Fibroblast of the conjunctiva (primary cell): ENCODE measurements around the gene C10orf143.
A peak's percentile ranks its signal among the peaks of the same experiment; 100 is the strongest.
"Not testable (repeated sequence)": the region's sequence is repeated elsewhere in the genome, so short reads cannot be mapped to it uniquely, and the experiment has no call there.

ENCODE experiments used
- DNase-seq: peaks from one replicate; pipeline ENCODE4 v3.0.0-alpha.2; 2010; ENCODE audit warnings: low read depth

C10orf143 gene

DNA sequence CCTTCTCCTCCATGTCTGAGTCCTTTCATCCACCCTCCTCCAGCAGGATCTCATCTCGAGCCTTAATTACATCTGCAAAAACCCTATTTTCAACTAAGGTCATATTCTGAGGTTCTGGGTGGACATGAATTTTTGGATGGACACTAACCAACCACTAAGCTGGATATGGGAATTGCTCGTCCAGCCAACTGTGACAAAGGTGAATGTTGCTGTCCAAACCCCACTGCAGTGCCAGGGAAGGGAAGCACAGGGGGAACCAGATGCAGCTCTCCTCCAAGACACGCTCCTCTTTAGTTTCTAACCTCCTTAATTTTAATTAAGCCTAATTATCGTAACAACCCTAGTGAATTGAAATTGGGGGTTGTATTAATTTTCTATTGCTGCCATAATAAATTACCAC, 81.4 kb downstream of the C10orf143 start:
- DNase-seq, result no peak

DNA sequence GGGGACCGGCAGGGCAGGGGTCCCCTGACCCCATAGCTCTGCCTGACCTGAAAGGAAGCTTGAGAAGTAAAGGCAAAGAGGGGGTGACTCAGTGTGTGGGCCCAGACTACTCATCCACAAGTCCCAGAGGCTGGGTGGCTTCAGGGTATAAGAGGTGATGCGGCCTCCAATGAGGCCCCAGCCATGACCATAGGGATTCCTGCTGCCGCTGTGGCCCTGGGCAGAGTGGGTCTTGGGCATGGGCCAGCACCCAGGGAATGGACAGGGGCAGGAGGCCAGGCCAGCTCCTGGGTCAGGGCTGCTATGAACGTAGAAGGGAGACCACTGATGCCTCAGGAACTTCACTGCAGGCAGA, 82.2 kb downstream of the C10orf143 start:
- DNase-seq, result no peak

DNA sequence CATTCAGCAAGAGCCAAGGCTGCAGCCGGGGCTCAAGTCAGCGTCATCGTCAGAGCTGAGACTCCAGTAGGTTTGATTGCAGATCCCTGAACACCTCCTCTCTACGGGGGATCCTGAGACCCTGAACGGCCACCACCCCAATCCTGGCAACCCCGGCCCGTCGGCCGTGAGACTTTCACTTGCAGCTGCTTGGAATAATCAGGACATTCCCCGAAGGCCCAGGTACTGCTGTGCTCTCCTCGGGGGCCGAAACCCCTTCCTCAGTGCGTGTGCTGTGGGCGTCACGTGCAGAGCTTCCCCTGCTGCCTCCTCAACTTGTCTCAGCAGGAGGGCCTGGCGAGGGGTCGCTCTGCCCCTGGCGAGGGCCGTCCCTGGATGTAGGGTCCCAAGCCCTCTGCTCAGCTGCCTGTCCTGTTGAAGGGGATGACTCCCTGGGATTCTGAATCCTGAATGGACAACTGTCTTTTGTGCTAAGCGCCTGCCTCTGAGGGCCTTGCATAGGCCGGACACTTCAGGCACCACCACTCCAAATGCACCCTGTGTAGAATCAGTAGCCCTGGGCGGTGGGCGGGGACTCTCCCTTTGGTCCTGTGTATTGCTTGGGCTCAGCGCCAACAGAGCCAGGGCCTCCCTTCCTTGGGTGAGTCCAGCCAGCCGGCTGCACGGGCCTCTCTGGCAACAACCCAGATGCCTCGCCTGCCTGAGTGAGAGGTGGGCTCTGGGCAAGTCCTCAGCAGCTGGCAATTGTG, 82.7 kb downstream of the C10orf143 start:
- DNase-seq, result no peak

DNA sequence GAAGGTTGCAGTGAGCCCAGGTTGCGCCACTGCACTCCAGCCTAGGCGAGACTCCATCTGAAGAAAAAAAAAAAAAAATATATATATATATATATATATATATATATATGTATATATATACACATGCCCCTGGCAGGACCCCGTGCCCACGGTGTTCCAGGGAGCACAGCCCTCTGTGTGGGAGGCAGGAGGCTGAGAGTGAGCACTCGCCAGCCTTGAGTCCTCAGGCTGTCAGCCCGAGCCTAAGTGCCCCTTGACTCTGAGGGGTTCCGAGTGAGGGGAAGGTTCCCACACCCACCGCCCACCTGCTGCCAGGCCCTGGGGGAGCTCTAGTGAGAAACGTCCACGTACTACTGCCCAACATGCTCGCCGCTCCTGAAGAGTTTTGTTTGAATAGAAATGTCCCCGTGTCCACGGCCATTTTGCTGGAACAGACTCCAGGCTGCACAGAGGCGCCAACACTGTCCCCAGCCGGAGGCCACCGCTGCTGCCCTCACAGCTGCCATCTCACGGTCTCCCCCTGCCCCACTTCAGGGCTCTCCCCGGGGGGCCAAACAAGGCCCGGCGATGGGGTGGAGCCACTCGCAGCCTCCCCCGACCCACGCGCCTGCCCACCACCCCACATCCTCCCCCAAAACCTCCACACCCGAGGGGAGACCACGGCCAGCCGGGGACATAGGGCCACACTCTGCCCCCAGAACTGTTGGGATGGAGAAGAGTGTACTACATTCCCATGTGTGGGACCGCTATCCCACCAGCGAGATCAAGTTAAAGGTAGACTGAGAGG, 83.8 kb downstream of the C10orf143 start:
- no peak for DNase-seq

DNA sequence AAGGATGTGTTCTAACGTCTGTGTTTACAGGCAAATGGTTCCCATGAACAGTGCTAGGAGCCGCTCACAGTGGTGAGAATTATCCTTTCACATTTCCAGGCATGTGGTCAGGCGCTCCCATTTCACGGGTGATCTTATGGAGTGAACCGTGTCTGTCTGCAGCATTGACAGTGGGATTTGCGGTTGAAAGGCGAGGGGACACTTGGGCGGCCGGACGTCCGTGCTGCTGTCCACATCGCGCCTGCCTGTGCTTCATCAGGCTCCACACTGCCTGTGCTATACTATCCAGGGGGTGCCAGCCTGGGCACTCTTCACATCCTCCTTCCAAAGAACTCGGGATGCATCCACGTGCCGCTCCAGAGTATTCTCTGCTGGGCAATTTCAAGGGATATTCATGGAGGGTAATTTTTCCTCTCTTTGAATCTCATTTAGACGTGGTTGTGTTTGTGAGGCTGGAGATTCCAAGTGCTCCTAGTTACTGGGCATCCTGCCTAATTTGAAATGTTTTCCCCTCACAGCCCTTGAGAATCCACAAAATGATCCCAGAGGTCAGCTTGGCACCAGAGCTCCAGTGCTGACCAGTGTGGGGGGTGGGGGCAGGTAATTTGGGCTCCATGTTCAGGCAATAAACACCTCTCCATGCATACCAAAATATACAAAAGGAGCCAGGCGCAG, 84.7 kb downstream of the C10orf143 start:
- DNase-seq, result no peak

DNA sequence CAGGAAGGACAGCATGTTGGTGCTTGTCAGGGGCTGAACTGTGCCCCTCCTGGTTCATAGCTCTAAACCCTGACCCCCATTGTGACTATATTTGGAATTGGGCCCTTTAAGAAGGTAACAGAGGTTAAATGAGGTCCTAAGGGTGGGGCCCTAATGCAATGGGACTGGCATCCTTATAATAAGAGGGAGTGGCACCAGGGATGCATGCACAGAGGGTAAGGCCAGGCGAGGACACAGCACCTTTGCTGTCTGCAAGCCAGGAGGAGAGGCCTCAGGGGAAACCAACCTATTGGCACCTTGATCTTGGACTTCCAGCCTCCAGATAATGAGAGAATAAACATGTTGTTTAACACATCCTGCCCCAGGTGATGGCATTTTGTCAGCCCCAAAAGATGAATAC, 85.3 kb downstream of the C10orf143 start:
- DNase-seq, result no peak

DNA sequence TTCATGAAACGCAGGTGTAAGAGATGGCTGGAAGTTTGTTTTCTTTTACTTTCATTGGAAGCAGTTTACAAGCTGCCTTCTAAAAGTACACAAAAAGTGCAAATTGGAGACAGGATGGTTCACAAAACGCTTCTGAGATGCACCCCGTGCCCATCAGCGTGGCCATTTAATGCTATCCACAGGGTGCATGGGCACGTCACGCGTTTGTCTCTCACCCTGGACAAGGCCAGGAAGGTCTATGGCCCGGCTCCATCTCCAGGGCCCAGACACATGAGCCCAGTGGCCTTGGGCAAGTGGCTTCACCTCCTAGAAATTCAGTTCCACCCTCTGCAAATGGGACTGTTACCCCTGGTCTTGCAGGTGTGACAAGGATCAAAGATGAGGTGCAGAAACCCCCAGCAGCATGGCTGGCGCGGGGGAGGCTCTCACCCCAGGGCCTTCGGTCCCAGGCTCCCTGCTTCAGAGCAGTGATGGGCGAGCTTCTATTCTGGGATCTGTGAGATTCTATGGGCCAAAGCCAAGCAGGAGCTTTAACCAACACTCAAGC, 85.8 kb downstream of the C10orf143 start:
- DNase-seq, result no peak

DNA sequence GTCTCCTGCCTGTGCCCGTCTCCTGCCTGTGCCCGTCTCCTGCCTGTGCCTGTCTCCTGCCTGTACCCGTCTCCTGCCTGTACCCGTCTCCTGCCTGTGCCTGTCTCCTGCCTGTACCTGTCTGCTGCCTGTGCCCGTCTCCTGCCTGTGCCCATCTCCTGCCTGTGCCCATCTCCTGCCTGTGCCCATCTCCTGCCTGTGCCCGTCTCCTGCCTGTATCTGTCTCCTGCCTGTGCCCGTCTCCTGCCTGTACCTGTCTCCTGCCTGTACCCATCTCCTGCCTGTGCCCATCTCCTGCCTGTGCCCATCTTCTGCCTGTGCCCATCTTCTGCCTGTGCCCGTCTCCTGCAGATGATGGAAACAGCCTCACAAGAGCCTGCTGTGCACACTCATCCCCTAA, 86.3 kb downstream of the C10orf143 start:
- not testable (repeated sequence) for DNase-seq

DNA sequence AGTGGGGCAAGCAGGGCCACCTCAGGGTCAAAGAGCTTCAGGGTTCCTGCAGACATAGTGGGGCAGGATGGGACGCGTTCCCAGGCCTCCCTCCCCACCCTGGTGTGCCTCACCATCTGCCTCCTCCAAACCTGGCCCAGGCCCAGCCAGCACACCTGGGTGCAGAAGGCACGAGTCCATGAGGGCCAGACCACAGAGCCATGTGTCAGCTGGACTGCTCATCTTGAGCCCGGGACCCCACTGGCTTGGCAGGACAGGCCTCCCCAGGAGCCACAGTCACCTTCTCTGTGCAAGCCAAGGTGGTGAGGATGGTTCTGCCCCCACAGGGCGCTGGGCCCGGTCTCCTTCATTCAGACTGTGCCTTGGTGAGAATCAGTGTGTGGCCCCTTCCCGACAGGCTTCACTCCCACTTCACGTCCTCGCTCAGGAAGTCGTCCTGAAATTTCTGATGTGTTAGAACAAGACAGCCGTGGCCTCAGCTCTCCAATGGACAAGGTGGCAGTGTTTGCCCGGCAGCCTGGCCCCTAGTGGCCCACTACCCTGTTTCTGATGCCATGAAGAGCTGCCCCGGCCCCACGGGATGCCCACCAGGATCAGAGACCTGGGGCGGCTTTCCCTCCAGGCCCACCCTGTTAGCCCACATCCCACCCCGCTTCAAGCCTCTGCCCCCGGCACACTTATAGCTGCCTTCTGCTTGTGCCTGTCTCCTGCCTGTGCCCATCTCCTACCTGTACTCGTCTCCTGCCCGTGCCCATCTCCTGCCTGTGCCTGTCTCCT, 87.0 kb downstream of the C10orf143 start:
- no peak for DNase-seq

DNA sequence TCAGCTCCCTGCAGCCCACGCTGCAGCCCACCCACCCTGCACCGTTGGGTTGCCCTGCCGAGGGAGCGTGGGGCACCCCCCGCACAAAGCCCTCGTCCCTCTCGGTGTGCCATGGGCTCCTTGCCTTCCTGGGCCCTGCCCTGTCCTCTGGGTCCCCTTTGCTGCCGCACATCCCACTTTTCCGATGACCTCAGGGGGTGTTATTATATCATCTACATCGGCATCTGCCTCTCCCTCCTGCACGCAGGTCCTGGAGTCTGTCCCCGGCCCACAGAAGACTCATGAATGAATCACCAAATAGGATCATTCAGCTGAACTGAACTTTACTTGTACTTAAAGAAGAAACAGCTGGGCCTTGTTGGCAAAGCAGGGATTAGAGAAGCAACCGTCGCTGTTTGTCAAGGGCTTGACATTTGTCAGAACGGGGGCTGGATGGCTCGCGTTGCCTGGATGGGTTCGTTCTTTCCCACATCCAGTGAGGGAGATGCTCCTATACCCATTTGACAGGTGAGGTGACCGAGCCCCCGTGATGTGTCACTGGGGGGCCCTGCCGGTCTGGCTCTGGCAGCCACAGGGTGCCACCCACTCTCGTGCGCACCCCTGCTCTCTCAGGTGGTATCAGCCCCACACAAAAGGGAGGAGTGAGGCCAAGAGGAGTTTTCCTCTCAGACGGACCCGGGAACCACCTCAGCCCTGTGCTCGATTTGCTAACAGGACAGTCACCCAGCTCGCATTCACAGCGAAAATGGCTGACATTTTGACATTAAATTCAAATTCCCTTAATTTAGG, 87.9 kb downstream of the C10orf143 start:
- DNase-seq, result peak; percentile 44

DNA sequence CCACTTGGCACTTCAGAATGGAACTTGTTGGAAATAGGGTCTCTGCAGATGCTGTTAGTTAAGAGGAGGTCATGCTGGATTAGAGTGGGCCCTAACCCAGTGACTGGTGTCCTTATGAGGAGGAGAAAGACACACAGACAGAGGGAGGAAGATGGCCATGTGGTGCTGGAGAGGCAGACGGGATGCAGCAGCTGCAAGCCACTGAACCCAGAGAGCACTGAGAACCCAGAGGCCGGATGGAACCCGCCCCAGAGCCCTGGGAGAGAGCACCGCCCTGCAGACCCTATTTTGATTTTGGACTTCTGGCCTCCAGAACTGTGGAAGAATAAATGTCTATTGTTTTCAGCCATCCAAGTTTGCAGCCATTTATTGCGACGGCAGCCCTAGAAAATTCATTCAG, 88.5 kb downstream of the C10orf143 start:
- DNase-seq, result no peak

DNA sequence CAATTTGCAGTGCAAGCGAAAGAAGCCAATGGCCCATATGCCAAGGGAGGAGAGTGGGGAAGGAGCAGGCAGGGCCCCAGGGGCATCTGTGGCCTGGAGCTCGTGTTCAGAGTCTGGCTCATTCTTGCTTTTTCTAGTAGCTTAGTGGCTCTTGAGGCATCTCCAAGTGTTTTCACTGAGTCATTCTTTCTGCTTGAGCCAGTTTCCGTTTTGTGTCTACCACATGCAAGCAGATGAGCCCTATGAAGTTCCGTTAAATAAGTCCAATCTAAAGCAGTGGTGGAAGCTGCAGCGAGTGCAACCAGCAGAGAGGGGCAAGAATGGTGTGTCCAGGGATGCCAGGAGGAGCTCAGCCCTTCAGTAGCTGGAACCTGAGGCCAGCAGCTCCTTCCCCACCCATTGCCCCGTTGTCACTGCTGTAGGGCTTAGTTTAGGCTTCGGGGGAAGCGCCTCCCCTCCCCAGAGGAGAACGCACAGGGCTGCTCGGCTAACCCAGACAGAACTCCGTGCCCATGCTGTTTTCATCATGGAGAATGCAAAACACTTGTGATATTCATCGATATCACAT, 89.2 kb downstream of the C10orf143 start:
- DNase-seq, result peak; percentile 82

DNA sequence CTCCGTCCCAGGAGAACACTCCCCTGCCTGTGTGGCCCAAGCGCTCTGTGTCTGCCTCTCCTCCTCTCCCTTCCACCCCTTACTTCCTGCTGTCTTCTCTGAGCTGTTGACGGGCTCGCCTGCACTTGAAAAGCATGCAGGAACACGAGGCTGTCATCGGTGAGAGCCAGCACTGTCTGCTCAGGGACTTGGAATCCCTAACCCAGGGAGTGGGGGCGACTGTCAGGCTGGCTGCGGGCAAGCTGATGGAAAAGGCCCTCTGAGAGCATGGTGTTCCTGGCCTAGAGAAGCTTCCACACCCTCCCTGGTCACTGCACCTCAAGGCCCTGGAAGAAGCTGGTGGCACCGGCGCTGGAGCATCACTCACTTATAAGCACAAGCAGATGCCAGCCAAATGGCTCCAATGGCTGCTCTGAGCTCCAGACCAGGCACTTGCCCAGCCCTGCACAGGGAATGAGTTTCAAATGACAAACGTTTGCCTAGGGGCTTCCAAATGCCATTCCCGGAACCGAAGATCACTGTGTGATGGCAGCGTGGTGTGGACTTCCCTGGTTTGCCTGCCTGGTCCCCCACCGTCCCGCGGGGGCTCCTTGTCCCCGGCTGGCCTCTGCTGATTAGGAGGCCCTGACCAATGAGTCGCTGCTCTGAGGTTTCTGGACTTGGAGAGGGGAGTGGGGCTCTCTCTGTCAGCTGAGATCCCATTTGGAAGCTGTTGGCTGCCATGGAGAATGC, 89.8 kb downstream of the C10orf143 start:
- no peak for DNase-seq

DNA sequence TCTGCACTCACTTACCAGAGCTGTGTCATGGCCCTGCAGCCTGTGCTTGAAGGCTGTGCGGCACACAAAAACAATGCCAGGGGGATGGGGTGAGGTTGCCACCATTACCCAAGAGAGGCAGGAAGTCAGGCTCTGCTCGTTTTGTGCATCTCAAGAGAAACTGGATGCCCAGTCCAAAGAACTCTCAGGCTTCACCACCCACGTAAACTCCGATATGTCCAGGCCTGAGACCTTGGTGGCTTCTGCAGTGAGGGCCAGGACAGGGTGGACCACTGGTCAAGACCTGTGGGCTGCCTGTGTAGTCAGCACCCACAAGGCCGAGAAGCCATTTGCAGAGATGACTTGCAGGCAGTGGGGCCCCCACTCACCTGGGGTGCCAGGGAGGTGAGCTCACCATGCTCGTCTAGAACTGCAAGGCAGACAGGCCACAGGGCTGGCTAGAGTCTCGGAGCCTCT, 91.9 kb downstream of the C10orf143 start:
- DNase-seq, result no peak

DNA sequence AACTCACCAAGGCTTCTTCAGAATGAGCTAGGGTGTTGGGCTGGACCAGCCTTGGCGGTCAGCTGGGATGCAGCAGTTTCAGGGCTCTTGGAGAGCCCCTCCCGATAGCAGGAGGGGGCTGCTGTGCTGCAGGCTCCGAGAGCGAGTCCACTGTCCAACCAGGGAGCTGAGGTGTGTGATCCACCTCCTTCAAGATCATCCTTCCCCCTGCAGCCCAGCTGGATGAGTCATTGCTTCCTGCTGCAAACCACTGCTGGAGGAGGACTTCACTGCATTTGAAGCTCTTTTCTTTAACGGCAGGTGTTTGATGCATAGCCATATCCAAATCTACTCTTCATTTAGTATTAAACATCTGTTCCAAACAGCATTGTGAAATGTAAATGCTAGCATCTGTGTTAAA, 92.4 kb downstream of the C10orf143 start:
- no peak for DNase-seq

DNA sequence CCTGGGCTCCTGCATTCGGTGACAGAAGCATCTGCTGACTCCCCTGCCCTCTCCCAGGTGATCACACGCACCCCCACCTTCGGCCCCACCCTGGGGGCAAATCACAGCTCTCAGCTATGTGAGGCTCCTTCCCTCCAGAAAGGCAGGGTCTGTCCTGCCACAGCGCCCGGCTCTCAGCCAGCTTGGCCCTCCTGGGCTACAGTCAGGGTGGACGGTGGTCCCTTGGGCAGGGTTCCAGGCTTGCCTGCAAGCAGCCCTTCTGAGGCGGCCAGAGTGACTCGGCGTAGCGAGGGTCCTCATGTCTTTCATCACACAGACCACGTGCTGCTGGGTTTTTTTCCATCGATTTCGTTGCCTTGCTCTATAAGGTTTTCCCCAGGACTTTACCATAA, 93.0 kb downstream of the C10orf143 start:
- no peak for DNase-seq

DNA sequence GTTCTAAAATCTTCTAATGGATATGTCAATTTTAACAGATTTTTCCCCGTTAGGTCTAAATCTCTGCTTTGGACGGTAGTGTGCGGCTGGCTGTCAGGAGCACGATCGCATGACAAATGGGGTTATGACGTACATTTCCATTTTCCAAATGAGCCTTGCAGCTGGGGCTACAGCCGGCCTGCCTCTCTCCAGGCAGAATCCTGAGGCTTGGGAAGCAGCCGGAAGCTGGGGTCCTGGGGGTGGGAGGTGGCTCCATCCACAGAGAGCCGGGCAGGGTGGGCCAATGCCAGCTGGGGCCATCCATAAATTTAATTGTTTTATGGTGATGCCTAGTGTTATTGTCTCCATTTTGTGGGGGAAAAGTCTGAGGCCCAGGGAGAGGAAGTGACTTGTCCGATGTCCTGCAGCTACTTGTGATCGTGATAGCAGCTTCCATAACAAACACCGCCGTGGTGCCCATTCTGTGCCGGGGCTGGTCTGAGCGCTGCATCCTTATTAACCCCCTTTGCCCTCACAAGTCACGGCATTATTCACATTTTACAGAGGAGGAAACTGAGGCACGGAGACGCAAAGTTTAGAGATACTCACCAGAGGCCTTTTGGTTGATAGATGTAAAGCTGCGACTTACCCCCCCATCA, 93.5 kb downstream of the C10orf143 start:
- DNase-seq, result no peak

DNA sequence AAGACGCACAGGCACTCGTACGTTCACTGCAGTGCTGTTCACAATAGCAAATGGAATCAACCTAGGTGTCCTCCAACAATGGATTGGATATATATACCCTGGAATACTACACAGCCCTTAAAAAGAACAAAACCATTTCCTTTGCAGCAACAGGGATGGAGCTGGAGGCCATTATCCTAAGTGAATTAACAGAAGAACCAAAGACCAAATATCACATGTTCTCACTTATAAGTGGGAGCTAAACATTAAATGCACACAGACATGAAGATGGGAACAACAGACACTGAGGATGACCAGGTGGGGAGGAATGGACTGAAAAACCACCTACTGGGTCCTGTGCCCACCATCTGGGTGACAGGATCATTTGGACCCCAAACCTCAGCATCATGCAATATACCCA, 94.5 kb downstream of the C10orf143 start:
- DNase-seq, result no peak

DNA sequence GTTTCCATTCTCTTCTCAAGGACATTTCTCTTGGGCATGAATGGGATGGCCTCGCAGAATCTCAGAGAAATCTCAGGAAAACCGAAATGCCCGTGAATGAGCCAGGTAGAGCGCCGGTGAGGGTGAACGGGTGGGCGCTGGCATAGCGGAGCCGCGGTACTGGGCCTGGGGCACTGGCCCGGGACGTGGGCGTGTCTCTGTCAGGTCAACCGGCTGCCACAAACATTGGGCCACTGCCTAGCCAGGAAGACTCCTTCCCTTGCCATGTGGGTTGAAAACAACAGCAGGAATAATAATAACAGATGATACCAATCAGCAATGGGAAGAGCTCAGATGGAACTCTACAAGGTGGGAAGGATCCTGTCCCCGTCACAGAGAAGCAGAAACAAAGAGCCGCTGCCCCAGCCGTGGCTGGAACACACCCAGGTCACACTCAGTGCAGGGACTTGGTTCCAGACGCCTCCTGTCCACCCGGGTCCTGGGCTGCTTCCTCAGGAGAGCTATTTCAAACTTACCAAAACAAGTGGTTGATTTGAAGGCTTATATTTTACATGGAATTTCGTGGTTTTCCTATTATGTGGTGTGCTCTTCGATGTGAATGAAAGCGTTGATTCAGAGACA, 95.4 kb downstream of the C10orf143 start:
- no peak for DNase-seq
